Activated T-cell treated with anti-CD3 and anti-CD28 coated beads for 48 hours (primary cell): Measurements from ENCODE around the gene ADCY9.
"Not testable (repeated sequence)": the region's sequence is repeated elsewhere in the genome, so short reads cannot be mapped to it uniquely, and the experiment has no call there.

Source experiments
- DNase-seq: peaks from one replicate; pipeline ENCODE4 v3.0.0-alpha.2; 2020; ENCODE audit warnings: low read depth

Gene ADCY9

GRCh38 chr16:4116325-4117249 is at the start of gene ADCY9:
Gene ADCY9, minus strand, starts transcription at chr16:4116442. Its CDS starts 1,000 bp downstream, at chr16:4115442.
- peak; percentile 77 for DNase-seq

GRCh38 chr16:4160658-4161430 is 44.6 kb upstream of the ADCY9 start:
- no peak for DNase-seq

- no peak for DNase-seq
Observed at GRCh38 chr16:4159726-4160125, 43.5 kb upstream of the ADCY9 start.

- no peak for DNase-seq
Observed at GRCh38 chr16:4158143-4159093, 42.2 kb upstream of the ADCY9 start.

- DNase-seq, result no peak
Observed at GRCh38 chr16:4157376-4157825, 41.2 kb upstream of the ADCY9 start.

- DNase-seq, result not testable (repeated sequence)
Observed at GRCh38 chr16:4156503-4156902, 40.3 kb upstream of the ADCY9 start.

GRCh38 chr16:4153364-4153763 is 37.1 kb upstream of the ADCY9 start:
- DNase-seq, result not testable (repeated sequence)

GRCh38 chr16:4152267-4152666 is 36.0 kb upstream of the ADCY9 start:
- DNase-seq, result no peak

- no peak for DNase-seq
Observed at GRCh38 chr16:4147236-4147635, 31.0 kb upstream of the ADCY9 start.

- DNase-seq, result no peak
Observed at GRCh38 chr16:4142268-4142667, 26.0 kb upstream of the ADCY9 start.

- DNase-seq, result no peak
Observed at GRCh38 chr16:4141604-4142003, 25.4 kb upstream of the ADCY9 start.

GRCh38 chr16:4140652-4141051 is 24.4 kb upstream of the ADCY9 start:
- DNase-seq, result no peak

GRCh38 chr16:4139968-4140367 is 23.7 kb upstream of the ADCY9 start:
- no peak for DNase-seq

- no peak for DNase-seq
Observed at GRCh38 chr16:4138713-4139112, 22.5 kb upstream of the ADCY9 start.

- DNase-seq, result no peak
Observed at GRCh38 chr16:4137438-4137837, 21.2 kb upstream of the ADCY9 start.

- no peak for DNase-seq
Observed at GRCh38 chr16:4136229-4136813, 20.1 kb upstream of the ADCY9 start.

GRCh38 chr16:4135537-4135936 is 19.3 kb upstream of the ADCY9 start:
- DNase-seq, result no peak

GRCh38 chr16:4133897-4134372 is 17.7 kb upstream of the ADCY9 start:
- no peak for DNase-seq

GRCh38 chr16:4131621-4132020 is 15.4 kb upstream of the ADCY9 start:
- no peak for DNase-seq

GRCh38 chr16:4124535-4125294 is 8.5 kb upstream of the ADCY9 start:
- DNase-seq, result no peak
